H9 (cell line): Measurements from ENCODE around the gene CD72. TPM values are rescaled to one million over a fixed set of nuclear protein-coding genes. Genes with fewer than 3 reads are reported as not detected.
"Not testable (repeated sequence)": the region's sequence is repeated elsewhere in the genome, so short reads cannot be mapped to it uniquely, and the experiment has no call there.

Experiments
- DNase-seq: peaks from one replicate; pipeline ENCODE4 v3.0.0-alpha.2; 2017
- H2AFZ ChIP-seq: one replicate; pipeline ENCODE4 v1.6.1; 2013; ENCODE audit warnings: mild to moderate bottlenecking, low read length, control low read depth, moderate library complexity
- H2AK5ac ChIP-seq: 2 replicates; pipeline ENCODE4 v1.6.1; 2013; ENCODE audit warnings: low read length, control low read depth, mixed read lengths; ENCODE audit not compliant: insufficient read length
- H2BK120ac ChIP-seq: one replicate; pipeline ENCODE4 v1.6.1; 2013; ENCODE audit warnings: low read depth, mild to moderate bottlenecking, low read length, control low read depth, inconsistent platforms; ENCODE audit not compliant: poor library complexity, severe bottlenecking
- H2BK12ac ChIP-seq: 2 replicates; pipeline ENCODE4 v1.6.1; 2013; ENCODE audit warnings: low read length, control low read depth, mixed read lengths, low read depth; ENCODE audit not compliant: insufficient read length
- H2BK15ac ChIP-seq: 2 replicates; pipeline ENCODE4 v1.6.1; 2013; ENCODE audit warnings: low read depth, low read length, control low read depth
- H2BK20ac ChIP-seq: one replicate; pipeline ENCODE4 v1.6.1; 2013; ENCODE audit warnings: low read depth, mild to moderate bottlenecking, low read length, control low read depth, inconsistent platforms; ENCODE audit not compliant: poor library complexity, severe bottlenecking
- H2BK5ac ChIP-seq: 2 replicates; pipeline ENCODE4 v1.6.1; 2013; ENCODE audit warnings: low read length, control low read depth, mixed read lengths; ENCODE audit not compliant: insufficient read length
- H3K14ac ChIP-seq: 2 replicates; pipeline ENCODE4 v1.6.1; 2013; ENCODE audit warnings: low read length, control low read depth; ENCODE audit not compliant: insufficient read depth
- H3K18ac ChIP-seq: 2 replicates; pipeline ENCODE4 v1.6.1; 2013; ENCODE audit warnings: low read depth, mild to moderate bottlenecking, mixed read lengths, low read length, control low read depth; ENCODE audit not compliant: insufficient read length
- H3K23ac ChIP-seq: 2 replicates; pipeline ENCODE4 v1.6.1; 2013; ENCODE audit warnings: low read length, control low read depth, mixed read lengths, low read depth; ENCODE audit not compliant: insufficient read length
- H3K23me2 ChIP-seq: 2 replicates; pipeline ENCODE4 v1.6.1; 2013; ENCODE audit warnings: low read depth, mild to moderate bottlenecking, mixed read lengths, low read length, control low read depth; ENCODE audit not compliant: insufficient read length, poor library complexity, severe bottlenecking
- H3K27ac ChIP-seq: 2 replicates; pipeline ENCODE4 v1.5.1; 2013; ENCODE audit warnings: low read length, control low read depth, mixed read lengths, low read depth; ENCODE audit not compliant: insufficient read length
- H3K27me3 ChIP-seq: 2 replicates; pipeline ENCODE4 v1.6.1; 2013; ENCODE audit warnings: low read length, control low read depth, inconsistent platforms; ENCODE audit not compliant: insufficient read depth
- H3K4ac ChIP-seq: 2 replicates; pipeline ENCODE4 v1.6.1; 2013; ENCODE audit warnings: low read depth, mild to moderate bottlenecking, control low read depth, inconsistent platforms, low read length, moderate library complexity
- H3K4me1 ChIP-seq: 2 replicates; pipeline ENCODE4 v1.6.1; 2013; ENCODE audit warnings: low read length, control low read depth, inconsistent platforms; ENCODE audit not compliant: insufficient read depth
- H3K4me2 ChIP-seq: 2 replicates; pipeline ENCODE4 v1.6.1; 2013; ENCODE audit warnings: low read length, control low read depth, mixed read lengths; ENCODE audit not compliant: insufficient read length, insufficient read depth
- H3K56ac ChIP-seq: 2 replicates; pipeline ENCODE4 v1.6.1; 2013; ENCODE audit warnings: low read depth, mild to moderate bottlenecking, mixed read lengths, low read length, control low read depth; ENCODE audit not compliant: insufficient read length
- H3K79me1 ChIP-seq: 2 replicates; pipeline ENCODE4 v1.6.1; 2013; ENCODE audit warnings: low read depth, mild to moderate bottlenecking, moderate library complexity, low read length, control low read depth, inconsistent platforms; ENCODE audit not compliant: insufficient read depth, poor library complexity, severe bottlenecking
- H3K79me2 ChIP-seq: 2 replicates; pipeline ENCODE4 v1.6.1; 2013; ENCODE audit warnings: low read length, control low read depth, inconsistent platforms; ENCODE audit not compliant: insufficient read depth
- H3K9ac ChIP-seq: 2 replicates; pipeline ENCODE4 v1.6.1; 2013; ENCODE audit warnings: low read length, control low read depth, mixed read lengths; ENCODE audit not compliant: insufficient read length; ENCODE audit errors: extremely low read depth
- H3K9me3 ChIP-seq: one replicate; pipeline ENCODE4 v1.6.1; 2013; ENCODE audit warnings: low read depth, low read length, inconsistent platforms; ENCODE audit not compliant: control insufficient read depth
- H3T11ph ChIP-seq: one replicate; pipeline ENCODE4 v1.6.1; 2013; ENCODE audit warnings: mild to moderate bottlenecking, low read length, control low read depth, inconsistent platforms
- H4K20me1 ChIP-seq: one replicate; pipeline ENCODE4 v1.6.1; 2013; ENCODE audit not compliant: control insufficient read depth, insufficient read length, insufficient read depth
- H4K5ac ChIP-seq: 2 replicates; pipeline ENCODE4 v1.6.1; 2013; ENCODE audit warnings: low read depth, mild to moderate bottlenecking, mixed read lengths, low read length, control low read depth; ENCODE audit not compliant: insufficient read length
- H4K8ac ChIP-seq: replicated peaks from 2 replicates; pipeline ENCODE4 v1.6.1; 2013; ENCODE audit warnings: low read length, control low read depth, mixed read lengths, low read depth; ENCODE audit not compliant: insufficient read length
- H4K91ac ChIP-seq: 2 replicates; pipeline ENCODE4 v1.6.1; 2013; ENCODE audit warnings: low read depth, mild to moderate bottlenecking, moderate library complexity, mixed read lengths, low read length, control low read depth; ENCODE audit not compliant: insufficient read length
- H3K27ac Mint-ChIP-seq, 3 experiments: 2 replicates in 2 of 3; 3 replicates in 1 of 3; pipeline ENCODE4 v1.8.0; 2020 to 2021; ENCODE audit warnings: mixed read lengths in 3 of 3, mild to moderate bottlenecking in 1 of 3, moderate library complexity in 1 of 3
- H3K27me3 Mint-ChIP-seq: 2 replicates; pipeline ENCODE4 v1.8.0; 2021; ENCODE audit warnings: low read depth, mild to moderate bottlenecking, moderate library complexity, mixed read lengths
- H3K36me3 Mint-ChIP-seq, 3 experiments: 2 replicates in 2 of 3; 3 replicates in 1 of 3; pipeline ENCODE4 v1.8.0; 2020 to 2021; ENCODE audit warnings: low read depth in 3 of 3, mixed read lengths in 3 of 3; ENCODE audit not compliant: insufficient read depth in 1 of 3
- H3K4me1 Mint-ChIP-seq, 2 experiments: 2 replicates each; pipeline ENCODE4 v1.8.0; 2020; ENCODE audit warnings: mixed read lengths in 2 of 2
- H3K4me3 Mint-ChIP-seq, 2 experiments: 2 replicates in 1 of 2; 3 replicates in 1 of 2; pipeline ENCODE4 v1.8.0; 2020 to 2021; ENCODE audit warnings: mild to moderate bottlenecking in 2 of 2, mixed read lengths in 2 of 2, moderate library complexity in 1 of 2
- H3K9me3 Mint-ChIP-seq, 2 experiments: 2 replicates in 1 of 2; 3 replicates in 1 of 2; pipeline ENCODE4 v1.8.0; 2020; ENCODE audit warnings: mild to moderate bottlenecking in 2 of 2, mixed read lengths in 2 of 2, moderate library complexity in 1 of 2
- WGBS: extraction: QIAGEN DNeasy Blood & Tissue Kit; methylation state at CpG from one replicate; pipeline ENCODE4 v1.1.7; 2013; ENCODE audit warnings: missing lambda C conversion rate, low lambda C conversion rate, mixed read lengths; ENCODE audit not compliant: insufficient read length; ENCODE audit errors: extremely low coverage; 5-methylcytosine and 5-hydroxymethylcytosine counted together
- total RNA-seq: library from RNA; stranded (reverse); gene quantifications from 2 replicates; pipeline ENCODE4 v1.2.1, GENCODE V29; 2021

Gene CD72
- total RNA-seq, 1 experiment from 2014 or later = 3.9 TPM

GRCh38 chr9:35636877-35637246, 18.6 kb upstream of the CD72 start:
- not testable (repeated sequence) for H2BK5ac ChIP-seq, H3K4me3 Mint-ChIP-seq, H3K79me1 ChIP-seq, H4K5ac ChIP-seq, H3K79me2 ChIP-seq, H3K27me3 ChIP-seq, H2AK5ac ChIP-seq, H3T11ph ChIP-seq, H3K9me3 ChIP-seq, H2BK20ac ChIP-seq, H3K14ac ChIP-seq, H3K9ac ChIP-seq, H4K8ac ChIP-seq, H3K23ac ChIP-seq, H3K4me1 Mint-ChIP-seq, H3K27me3 Mint-ChIP-seq, H2BK15ac ChIP-seq, H4K91ac ChIP-seq, H2BK120ac ChIP-seq, H3K23me2 ChIP-seq, H3K56ac ChIP-seq, H2AFZ ChIP-seq, H3K18ac ChIP-seq, H3K27ac Mint-ChIP-seq, H4K20me1 ChIP-seq, H2BK12ac ChIP-seq, H3K4me2 ChIP-seq, H3K27ac ChIP-seq, H3K4ac ChIP-seq, H3K4me1 ChIP-seq, DNase-seq
- 100% methylated on average over 2 of the region's 6 CpGs for WGBS
- peaks cover 9 to 16% (median 12%) of the 10 kb centered on the region in 3 experiments for H3K36me3 Mint-ChIP-seq
- H3K9me3 Mint-ChIP-seq = peaks cover 4 to 16% of the 10 kb centered on the region in 2 experiments; a peak in 4 of 5 replicates
